Measurements from ENCODE around the gene SLC44A5.
"Not testable (repeated sequence)": the region's sequence is repeated elsewhere in the genome, so short reads cannot be mapped to it uniquely, and the experiment has no call there.

SLC44A5 gene

DNA sequence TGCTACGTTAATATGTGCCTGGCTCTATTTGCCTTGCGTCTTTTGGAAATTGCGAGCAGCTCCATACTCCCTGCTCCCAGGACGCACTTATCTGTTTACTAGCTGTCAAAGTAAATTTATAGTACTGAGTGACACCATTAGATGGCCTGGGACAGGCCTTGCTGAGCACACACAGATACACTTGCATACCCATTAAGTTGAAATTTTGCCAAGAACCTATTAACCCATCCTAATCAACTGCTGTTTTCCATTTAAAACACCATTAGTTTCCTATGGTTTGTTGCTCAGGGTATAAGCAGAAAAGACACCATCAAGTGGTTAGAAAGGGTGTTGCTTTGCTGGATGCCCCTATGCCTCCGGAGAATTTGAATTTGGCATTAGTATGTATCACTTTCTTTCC lies 187.3 kb downstream of the SLC44A5 start:
- DNase-seq (ENCODE audit: low read depth in 2 of 2): no peak
- no peak overlapping the region for H3K4me3 ChIP-seq (replicated peaks in 1 of 2; ENCODE audit: low read depth in 2 of 2, low read length in 2 of 2)
- no peak for TF ChIP-seq CTCF (IDR thresholded peaks at IDR 0.05; ENCODE audit: low read depth, low read length)

DNA sequence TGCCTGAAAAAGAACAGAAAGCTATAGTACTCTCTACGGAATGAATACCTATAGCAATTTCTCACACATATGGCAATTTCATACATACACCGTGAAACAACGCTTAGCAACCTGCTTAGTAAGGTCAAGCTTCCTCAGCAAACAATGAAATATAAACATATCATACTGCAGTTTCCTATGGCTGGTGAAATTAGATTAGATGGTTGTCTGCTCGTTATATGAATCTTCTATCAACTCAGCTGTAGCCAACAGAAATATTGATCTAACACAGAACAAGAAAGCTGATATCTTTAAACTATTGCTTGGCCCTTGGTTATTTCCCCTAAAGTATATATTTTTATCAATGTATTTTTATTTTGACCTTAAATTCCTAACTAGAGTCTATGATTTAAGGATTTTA lies 187.8 kb downstream of the SLC44A5 start:
- no peak for DNase-seq (ENCODE audit: low read depth in 2 of 2)
- H3K4me3 ChIP-seq (replicated peaks in 1 of 2; ENCODE audit: low read depth in 2 of 2, low read length in 2 of 2): no peak overlapping the region
- TF ChIP-seq CTCF (IDR thresholded peaks at IDR 0.05; ENCODE audit: low read depth, low read length): no peak

- DNase-seq (ENCODE audit: low read depth in 2 of 2): no peak
- TF ChIP-seq CTCF (IDR thresholded peaks at IDR 0.05; ENCODE audit: low read depth, low read length): no peak
- no peak overlapping the region for H3K4me3 ChIP-seq (replicated peaks in 1 of 2; ENCODE audit: low read depth in 2 of 2, low read length in 2 of 2)
These were observed 189.5 kb downstream of the SLC44A5 start for GRCh38 chr1:75421371-75421770.

GRCh38 chr1:75415187-75415586 lies 195.7 kb downstream of the SLC44A5 start:
- no peak overlapping the region for H3K4me3 ChIP-seq (replicated peaks in 1 of 2; ENCODE audit: low read depth in 2 of 2, low read length in 2 of 2)
- no peak for DNase-seq (ENCODE audit: low read depth in 2 of 2)
- no peak for TF ChIP-seq CTCF (IDR thresholded peaks at IDR 0.05; ENCODE audit: low read depth, low read length)

DNA sequence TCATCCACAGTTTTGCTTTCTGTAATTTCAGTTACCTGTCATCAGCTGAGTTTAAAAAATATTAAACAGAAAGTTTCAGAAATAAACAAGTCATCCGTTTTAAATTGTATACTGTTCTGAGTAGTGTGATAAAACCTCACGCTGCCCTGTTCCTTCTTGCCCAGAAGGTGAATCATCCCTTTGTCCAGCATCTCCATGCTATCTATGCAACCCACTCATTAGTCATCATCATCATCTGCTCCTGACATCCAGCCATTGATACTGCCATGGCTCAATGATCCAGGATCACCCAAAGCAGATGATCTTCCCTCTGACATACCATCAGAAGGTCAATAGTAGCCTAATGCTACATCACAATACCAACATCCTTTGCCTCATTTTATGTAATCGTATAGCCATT lies 198.3 kb downstream of the SLC44A5 start:
- H3K4me3 ChIP-seq (replicated peaks in 1 of 2; ENCODE audit: low read depth in 2 of 2, low read length in 2 of 2): no peak overlapping the region
- peak in 1 of 2 donors; percentile 2 for DNase-seq (ENCODE audit: low read depth in 2 of 2)
- TF ChIP-seq CTCF (IDR thresholded peaks at IDR 0.05; ENCODE audit: low read depth, low read length): no peak

- not testable (repeated sequence) for H3K4me3 ChIP-seq (replicated peaks in 1 of 2; ENCODE audit: low read depth in 2 of 2, low read length in 2 of 2); DNase-seq (ENCODE audit: low read depth in 2 of 2)
These were observed 206.2 kb downstream of the SLC44A5 start for GRCh38 chr1:75404681-75405080.

GRCh38 chr1:75403147-75403646 lies 207.7 kb downstream of the SLC44A5 start:
- H3K4me3 ChIP-seq (replicated peaks in 1 of 2; ENCODE audit: low read depth in 2 of 2, low read length in 2 of 2); DNase-seq (ENCODE audit: low read depth in 2 of 2): not testable (repeated sequence)

- H3K4me3 ChIP-seq (replicated peaks in 1 of 2; ENCODE audit: low read depth in 2 of 2, low read length in 2 of 2): no peak overlapping the region
- TF ChIP-seq CTCF (IDR thresholded peaks at IDR 0.05; ENCODE audit: low read depth, low read length): no peak
- DNase-seq (ENCODE audit: low read depth in 2 of 2): no peak
These were observed 210.2 kb downstream of the SLC44A5 start for GRCh38 chr1:75400716-75401115.
